ENCODE results near the gene HMGCS1.

The HMGCS1 gene

DNA sequence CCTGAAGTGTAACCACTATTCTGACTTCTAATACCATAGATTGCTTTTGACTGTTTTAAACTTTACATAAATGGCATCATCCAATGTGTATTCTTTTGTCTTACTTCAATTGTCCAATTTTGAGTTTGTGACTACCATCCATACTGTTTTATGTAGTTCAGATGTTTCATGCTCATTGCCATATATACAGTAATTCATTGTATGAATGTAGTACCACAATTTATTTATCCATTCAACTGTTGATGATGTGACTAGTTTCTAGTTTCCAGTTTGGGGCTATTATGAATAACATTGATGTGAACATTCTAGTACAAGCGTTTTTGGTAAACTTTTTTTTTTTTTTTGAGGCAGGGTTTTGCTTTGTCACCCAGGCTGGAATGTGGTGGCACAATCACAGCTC is 55.1 kb downstream of the HMGCS1 start:
- H3K27me3 ChIP-seq (ENCODE audit: low read depth, low read length): no peaks in the 10 kb centered on the region
- no peak overlapping the region for H3K4me3 ChIP-seq (ENCODE audit: low read length)
- no peaks in the 10 kb centered on the region for H3K79me2 ChIP-seq (ENCODE audit: low read length)
- no peaks in the 10 kb centered on the region for H3K9me3 ChIP-seq (ENCODE audit: insufficient read depth, low read length)
- H3K4me1 ChIP-seq (ENCODE audit: low read length): peaks cover 20% of the 10 kb centered on the region
- no peak overlapping the region for H3K4me2 ChIP-seq (ENCODE audit: low read length)
- no peak overlapping the region for H3K27ac ChIP-seq (ENCODE audit: low read length)
- H3K9ac ChIP-seq (ENCODE audit: low read length): no peak overlapping the region
- H2AFZ ChIP-seq (ENCODE audit: low read depth, low read length): no peak overlapping the region
- TF ChIP-seq, protein P1, sequence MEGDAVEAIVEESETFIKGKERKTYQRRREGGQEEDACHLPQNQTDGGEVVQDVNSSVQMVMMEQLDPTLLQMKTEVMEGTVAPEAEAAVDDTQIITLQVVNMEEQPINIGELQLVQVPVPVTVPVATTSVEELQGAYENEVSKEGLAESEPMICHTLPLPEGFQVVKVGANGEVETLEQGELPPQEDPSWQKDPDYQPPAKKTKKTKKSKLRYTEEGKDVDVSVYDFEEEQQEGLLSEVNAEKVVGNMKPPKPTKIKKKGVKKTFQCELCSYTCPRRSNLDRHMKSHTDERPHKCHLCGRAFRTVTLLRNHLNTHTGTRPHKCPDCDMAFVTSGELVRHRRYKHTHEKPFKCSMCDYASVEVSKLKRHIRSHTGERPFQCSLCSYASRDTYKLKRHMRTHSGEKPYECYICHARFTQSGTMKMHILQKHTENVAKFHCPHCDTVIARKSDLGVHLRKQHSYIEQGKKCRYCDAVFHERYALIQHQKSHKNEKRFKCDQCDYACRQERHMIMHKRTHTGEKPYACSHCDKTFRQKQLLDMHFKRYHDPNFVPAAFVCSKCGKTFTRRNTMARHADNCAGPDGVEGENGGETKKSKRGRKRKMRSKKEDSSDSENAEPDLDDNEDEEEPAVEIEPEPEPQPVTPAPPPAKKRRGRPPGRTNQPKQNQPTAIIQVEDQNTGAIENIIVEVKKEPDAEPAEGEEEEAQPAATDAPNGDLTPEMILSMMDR (IDR thresholded peaks at IDR 0.05; ENCODE audit: low read depth, low read length): no peak
- TF ChIP-seq EZH2phosphoT487 (IDR thresholded peaks at IDR 0.05; ENCODE audit: low read depth): no peak
- H4K20me1 ChIP-seq (ENCODE audit: insufficient read depth, low read length): no peaks in the 10 kb centered on the region
- no peaks in the 10 kb centered on the region for H3K36me3 ChIP-seq (replicated peaks; ENCODE audit: low read depth, low read length)

DNA sequence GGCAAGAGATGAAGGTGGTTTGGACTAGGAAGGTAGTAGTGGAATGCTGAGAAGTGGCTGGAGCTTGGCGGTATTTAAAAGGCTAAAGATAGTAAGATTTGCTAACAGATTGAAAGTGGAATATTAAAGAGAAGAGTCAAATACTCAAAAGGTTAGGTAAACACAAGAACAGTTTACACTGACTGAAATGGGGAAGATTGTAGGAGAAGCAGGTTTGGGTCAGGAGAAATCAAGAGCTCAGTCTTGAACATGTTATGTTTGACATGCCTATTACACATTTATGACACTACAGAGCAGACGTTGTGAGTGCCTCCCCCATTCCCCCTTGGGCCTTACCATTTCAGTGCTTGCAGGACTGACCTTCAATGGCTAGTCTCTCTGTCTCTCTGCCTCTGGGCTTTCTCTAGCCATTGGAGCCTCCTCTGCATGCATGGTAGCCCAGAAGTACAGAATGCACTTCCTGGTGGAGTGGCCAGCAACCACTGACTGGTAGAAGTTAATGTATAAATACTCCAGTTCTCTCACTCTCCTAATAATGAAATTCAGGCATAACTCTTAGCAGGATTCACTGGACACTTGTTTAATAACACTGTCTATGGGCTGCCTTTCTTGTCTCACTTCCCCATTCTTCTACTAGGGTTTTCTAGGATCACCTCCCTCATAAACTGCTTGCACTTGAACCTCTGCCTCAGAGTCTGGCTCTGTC is 56.8 kb downstream of the HMGCS1 start:
- Histone ChIP-seq H3K27ac (ENCODE audit: low read length) (no peak overlapping the region), H3K4me3 (ENCODE audit: low read length) (no peak overlapping the region), H3K9me3 (ENCODE audit: insufficient read depth, low read length) (no peaks in the 10 kb centered on the region), H3K79me2 (ENCODE audit: low read length) (no peaks in the 10 kb centered on the region), H2AFZ (ENCODE audit: low read depth, low read length) (no peak overlapping the region), H3K36me3 (replicated peaks; ENCODE audit: low read depth, low read length) (no peaks in the 10 kb centered on the region), H3K4me1 (ENCODE audit: low read length) (peaks cover 27% of the 10 kb centered on the region), H4K20me1 (ENCODE audit: insufficient read depth, low read length) (no peaks in the 10 kb centered on the region), H3K4me2 (ENCODE audit: low read length) (no peak overlapping the region), H3K27me3 (ENCODE audit: low read depth, low read length) (peaks cover under 1% of the 10 kb centered on the region; the same call in 1 of the 2 replicates), H3K9ac (ENCODE audit: low read length) (no peak overlapping the region)
- TF ChIP-seq, protein P1 (IDR thresholded peaks at IDR 0.05; ENCODE audit: low read depth, low read length): no peak
- no peak for TF ChIP-seq EZH2phosphoT487 (IDR thresholded peaks at IDR 0.05; ENCODE audit: low read depth)

- TF ChIP-seq EZH2phosphoT487 (IDR thresholded peaks at IDR 0.05; ENCODE audit: low read depth): no peak
- Histone ChIP-seq H3K27ac (ENCODE audit: low read length) (no peak overlapping the region), H3K27me3 (ENCODE audit: low read depth, low read length) (peaks cover 4% of the 10 kb centered on the region)
Measured at GRCh38 chr5:43255704-43256103, 57.5 kb downstream of the HMGCS1 start.

GRCh38 chr5:43251754-43252153 is 61.5 kb downstream of the HMGCS1 start:
- Histone ChIP-seq H2AFZ (ENCODE audit: low read depth, low read length) (no peak overlapping the region), H3K4me1 (ENCODE audit: low read length) (peaks cover 34% of the 10 kb centered on the region), H3K4me3 (ENCODE audit: low read length) (no peak overlapping the region), H3K9ac (ENCODE audit: low read length) (no peak overlapping the region), H3K27ac (ENCODE audit: low read length) (no peak overlapping the region), H3K36me3 (replicated peaks; ENCODE audit: low read depth, low read length) (no peaks in the 10 kb centered on the region), H3K4me2 (ENCODE audit: low read length) (no peak overlapping the region; the same call in 1 of the 2 replicates), H4K20me1 (ENCODE audit: insufficient read depth, low read length) (no peaks in the 10 kb centered on the region), H3K27me3 (ENCODE audit: low read depth, low read length) (peaks cover 9% of the 10 kb centered on the region), H3K9me3 (ENCODE audit: insufficient read depth, low read length) (no peaks in the 10 kb centered on the region), H3K79me2 (ENCODE audit: low read length) (no peaks in the 10 kb centered on the region)
- TF ChIP-seq, protein P1 (IDR thresholded peaks at IDR 0.05; ENCODE audit: low read depth, low read length): no peak
- no peak for TF ChIP-seq EZH2phosphoT487 (IDR thresholded peaks at IDR 0.05; ENCODE audit: low read depth)

More at GRCh38 chr5:43255704-43256103, 57.5 kb downstream of the HMGCS1 start:
- Histone ChIP-seq H3K4me2 (ENCODE audit: low read length) (no peak overlapping the region), H3K9ac (ENCODE audit: low read length) (no peak overlapping the region), H3K79me2 (ENCODE audit: low read length) (no peaks in the 10 kb centered on the region), H2AFZ (ENCODE audit: low read depth, low read length) (no peak overlapping the region), H3K36me3 (replicated peaks; ENCODE audit: low read depth, low read length) (no peaks in the 10 kb centered on the region), H3K4me1 (ENCODE audit: low read length) (peaks cover 30% of the 10 kb centered on the region), H3K9me3 (ENCODE audit: insufficient read depth, low read length) (no peaks in the 10 kb centered on the region), H4K20me1 (ENCODE audit: insufficient read depth, low read length) (no peaks in the 10 kb centered on the region), H3K4me3 (ENCODE audit: low read length) (no peak overlapping the region)
